ENCODE results near the gene BATF3.

DNA sequence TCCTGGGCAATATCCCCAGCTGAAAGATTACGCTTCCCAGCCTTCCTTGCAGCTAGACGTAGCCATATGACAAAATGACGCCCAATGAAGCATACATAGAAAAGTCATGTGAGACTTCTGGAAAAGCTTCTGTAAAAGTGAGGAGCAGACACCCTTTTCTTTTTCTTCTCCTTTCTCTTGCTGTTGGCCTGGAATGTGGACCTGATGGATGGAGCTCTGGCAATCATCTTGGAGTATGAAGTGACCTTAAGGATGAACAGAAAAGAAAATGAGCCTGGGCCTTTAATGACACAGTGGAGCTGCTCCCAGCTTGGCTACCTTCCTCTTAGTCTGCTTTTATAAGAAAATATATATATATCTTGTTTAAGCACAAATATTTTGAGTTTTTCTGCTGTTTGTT lies 24.8 kb downstream of the BATF3 start:
- TF ChIP-seq, protein P1, sequence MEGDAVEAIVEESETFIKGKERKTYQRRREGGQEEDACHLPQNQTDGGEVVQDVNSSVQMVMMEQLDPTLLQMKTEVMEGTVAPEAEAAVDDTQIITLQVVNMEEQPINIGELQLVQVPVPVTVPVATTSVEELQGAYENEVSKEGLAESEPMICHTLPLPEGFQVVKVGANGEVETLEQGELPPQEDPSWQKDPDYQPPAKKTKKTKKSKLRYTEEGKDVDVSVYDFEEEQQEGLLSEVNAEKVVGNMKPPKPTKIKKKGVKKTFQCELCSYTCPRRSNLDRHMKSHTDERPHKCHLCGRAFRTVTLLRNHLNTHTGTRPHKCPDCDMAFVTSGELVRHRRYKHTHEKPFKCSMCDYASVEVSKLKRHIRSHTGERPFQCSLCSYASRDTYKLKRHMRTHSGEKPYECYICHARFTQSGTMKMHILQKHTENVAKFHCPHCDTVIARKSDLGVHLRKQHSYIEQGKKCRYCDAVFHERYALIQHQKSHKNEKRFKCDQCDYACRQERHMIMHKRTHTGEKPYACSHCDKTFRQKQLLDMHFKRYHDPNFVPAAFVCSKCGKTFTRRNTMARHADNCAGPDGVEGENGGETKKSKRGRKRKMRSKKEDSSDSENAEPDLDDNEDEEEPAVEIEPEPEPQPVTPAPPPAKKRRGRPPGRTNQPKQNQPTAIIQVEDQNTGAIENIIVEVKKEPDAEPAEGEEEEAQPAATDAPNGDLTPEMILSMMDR (IDR thresholded peaks at IDR 0.05): no peak
- no peak for TF ChIP-seq POLR2A (IDR thresholded peaks at IDR 0.05)
